GM18502 (cell line): ENCODE data around the gene CTNNA3.
"Not testable (repeated sequence)": the region's sequence is repeated elsewhere in the genome, so short reads cannot be mapped to it uniquely, and the experiment has no call there.

ENCODE experiments used
- ATAC-seq: cut with Tn5 transposase; IDR thresholded peaks from one replicate; pipeline ENCODE4 v1.9.1; 2021; ENCODE audit warnings: mild to moderate bottlenecking; ENCODE audit not compliant: unreplicated experiment, poor library complexity

CTNNA3 gene

DNA sequence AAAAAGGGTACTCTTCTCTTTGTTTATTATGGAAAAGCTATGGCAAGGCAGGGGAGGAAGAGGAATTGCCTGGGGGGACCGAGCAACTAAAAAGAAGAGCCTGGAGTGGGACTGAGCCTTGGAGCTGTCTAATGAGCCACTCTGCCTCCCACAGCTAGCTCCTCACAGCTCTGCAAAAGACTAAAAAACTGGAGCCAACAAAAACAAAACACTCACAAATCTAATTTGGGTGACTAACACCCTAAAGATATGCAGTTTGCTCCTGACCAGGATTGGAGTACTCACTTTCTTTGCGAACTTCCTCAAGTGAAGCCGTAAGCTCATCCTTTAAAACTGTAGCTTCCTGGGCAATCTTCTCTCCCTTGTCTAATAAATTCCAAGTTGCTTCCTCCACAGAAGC, 89.4 kb downstream of the CTNNA3 start:
- ATAC-seq, result no peak

DNA sequence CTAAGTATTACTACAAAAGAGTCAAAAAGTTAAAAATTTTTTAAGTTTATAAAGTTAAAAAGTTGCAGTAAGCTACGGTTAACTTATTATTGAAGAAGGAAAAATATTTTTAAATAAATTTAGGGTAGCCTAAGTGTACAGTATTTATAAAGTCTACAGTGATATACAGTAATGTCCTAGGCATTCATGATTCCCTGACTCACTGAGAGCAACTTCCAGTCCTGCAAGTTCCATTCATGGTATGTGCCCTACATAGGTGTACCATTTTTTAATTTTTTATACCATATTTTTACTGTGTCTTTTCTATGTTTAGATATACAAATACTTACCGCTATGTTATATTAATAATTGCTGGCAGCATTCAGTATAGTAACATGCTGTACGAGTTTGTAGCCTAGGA, 92.3 kb downstream of the CTNNA3 start:
- ATAC-seq, result no peak

DNA sequence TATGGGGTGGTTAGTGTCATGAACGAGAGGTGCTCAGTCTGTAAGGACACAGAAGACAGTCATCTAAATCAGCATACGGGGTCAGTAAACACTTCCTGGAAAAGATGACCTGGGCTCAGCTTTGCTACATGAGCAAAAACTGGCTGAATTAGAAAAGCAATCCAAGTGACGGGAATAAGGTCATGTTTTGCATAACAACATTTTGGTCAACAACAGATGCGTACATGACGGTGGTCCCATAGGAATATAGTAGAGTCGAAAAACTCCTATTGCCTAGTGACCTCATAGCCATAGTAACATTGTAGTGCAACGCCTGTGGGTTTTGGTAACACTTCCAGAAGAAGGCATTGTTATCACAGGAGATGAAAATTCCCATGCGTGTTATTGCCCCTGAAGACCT, 92.9 kb downstream of the CTNNA3 start:
- ATAC-seq, result no peak

DNA sequence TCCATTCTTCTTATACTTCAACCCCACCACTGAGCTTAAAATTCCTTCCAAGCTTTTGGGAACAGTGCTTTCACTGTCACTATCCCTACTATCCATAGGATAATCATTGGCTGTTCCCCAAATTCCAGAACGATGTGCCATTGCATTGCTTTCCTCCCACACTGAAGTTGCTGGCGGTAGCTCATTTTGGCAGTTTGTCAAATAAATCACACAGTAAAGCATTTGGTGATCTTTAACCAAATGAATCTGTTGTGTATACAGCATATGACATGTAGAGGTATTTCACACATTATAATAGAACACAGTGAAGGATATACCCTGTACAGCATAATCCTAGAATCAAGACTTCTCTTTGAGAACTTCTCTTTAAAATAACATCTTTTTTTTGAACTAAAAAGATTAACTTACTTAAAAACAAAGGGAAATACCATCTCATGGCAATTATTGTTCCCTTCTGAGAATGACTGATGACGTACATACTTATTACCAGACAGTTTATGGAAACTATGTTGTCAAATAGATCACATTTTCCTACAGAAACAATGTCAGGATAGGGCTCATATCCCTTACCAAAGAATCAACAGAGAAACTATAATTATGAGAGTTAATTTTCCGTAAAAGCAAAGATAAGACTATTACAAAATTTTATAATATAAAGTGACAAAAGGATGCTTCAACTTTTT, 93.6 kb downstream of the CTNNA3 start:
- no peak for ATAC-seq

DNA sequence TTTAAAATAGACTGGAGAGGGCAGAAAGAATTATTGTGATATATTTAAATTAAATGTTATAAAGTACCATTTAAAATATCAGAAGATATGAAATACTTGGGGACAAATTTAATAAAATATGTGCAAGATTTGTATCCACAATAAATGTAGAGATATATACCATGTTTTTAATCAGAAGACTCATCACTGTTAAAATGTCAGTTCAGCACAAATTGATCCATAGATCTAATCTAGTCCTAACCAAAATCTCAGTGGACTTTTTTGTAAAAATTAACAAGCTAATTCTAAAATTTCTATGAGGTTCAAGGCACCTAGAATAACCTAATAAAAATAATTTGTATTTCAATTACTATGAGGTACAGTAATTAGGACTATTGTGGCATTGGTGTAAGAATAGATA, 96.4 kb downstream of the CTNNA3 start:
- ATAC-seq, result no peak

DNA sequence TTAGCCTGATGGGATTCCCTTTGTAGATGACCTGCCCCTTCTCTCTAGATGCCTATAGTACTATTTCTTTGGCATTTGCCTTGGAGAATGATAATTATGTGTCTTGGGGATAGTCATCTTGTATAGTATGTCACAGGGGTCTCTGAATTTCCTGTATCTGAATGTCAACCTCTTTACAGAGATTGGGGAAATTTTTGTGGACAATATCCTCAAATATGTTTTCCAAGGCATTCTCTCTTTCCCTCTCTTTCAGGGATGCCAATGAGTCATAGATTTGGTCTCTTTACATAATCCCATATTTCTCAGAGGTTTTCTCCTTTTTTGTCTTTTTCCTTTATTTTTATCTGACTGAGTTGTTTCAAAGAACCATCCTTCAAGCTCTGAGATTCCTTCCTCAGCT, 99.4 kb downstream of the CTNNA3 start:
- ATAC-seq, result no peak

DNA sequence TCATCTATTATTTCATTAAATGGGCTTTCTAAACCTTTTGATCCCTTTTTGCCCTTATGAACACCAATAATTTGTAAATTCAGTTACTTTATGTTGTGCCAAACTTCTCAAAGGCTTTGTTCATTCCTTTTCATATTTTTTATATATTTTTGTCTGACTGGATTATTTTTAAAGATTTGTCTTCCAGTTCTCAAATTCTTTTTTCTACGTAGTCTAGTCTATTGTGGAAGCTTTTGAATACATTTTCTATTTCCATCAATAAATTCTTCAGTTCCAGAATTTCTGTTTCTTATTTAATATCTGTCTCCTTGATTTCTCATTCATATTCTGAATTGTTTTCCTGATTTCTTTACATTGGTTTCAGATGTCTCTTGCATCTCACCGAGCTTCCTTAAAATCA, 108.2 kb downstream of the CTNNA3 start:
- no peak for ATAC-seq

DNA sequence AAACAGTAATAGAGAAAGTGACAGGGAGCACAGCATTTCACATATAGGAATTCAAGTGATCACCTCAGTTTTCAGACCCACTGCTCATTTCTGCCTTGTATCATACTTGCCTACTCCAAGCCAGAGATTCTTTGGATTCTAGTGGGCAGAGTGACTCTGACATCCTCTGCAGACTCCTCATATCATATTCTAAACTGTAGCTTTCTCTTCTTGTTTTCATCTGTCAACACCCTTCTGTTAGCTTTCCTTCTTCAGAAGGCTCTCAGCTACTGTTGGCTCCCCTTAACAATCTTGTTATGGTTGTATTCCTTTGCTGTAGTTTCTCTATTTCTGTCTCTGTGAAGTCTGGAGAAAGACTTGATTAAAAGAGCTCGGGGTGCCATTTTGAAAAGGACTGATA, 120.5 kb downstream of the CTNNA3 start:
- no peak for ATAC-seq

DNA sequence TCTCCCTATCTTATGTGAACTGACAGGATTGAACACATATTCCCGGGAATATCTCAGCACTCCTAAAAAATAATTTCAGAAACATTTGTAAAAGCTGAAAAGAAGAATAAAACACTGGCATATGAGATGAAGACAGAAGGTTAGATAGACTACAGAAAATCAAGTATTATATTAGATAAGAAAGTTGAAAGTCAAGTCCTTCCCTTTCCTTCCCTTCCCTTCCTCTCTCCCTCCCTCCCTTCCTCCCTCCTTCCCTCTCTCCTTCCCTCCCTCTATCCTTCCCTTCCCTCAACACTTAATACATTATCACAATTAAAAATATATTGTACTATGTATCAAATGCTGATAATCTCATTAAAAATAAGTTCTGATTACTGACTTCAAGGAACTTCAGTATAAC, 122.5 kb downstream of the CTNNA3 start:
- no peak for ATAC-seq

DNA sequence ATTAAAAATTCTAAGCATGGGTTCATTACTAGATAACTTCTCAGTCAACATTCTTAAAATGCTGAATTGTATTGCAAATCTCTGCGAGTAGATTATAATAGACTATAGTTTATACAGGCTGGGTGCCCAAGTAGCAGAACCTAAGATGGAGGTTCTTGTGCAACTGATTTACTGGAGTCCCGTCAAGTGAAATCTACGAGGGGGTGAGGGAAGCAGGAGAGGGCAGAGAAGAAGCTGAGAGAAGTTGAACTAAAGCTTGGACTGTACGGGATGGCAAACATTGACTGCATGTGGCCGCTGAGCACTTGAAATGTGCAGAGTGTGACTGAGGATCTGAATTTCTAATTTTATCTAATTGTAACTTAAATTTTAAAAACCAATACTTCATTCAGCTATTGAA, 124.5 kb downstream of the CTNNA3 start:
- no peak for ATAC-seq

DNA sequence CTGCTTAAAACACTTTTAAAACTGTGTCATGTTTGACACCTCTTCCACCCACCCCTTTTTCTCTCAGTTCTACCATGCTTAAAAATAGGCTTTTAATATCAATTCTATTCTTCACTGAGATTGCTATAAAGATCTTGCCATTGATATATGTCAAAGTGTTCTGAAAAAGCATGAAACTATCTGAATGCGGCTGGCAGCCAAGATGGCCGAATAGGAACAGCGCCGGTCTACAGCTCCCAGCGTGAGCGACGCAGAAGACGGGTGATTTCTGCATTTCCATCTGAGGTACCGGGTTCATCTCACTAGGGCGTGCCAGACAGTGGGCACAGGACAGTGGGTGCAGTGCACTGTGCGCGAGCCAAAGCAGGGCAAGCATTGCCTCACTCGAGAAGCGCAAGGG, 137.7 kb downstream of the CTNNA3 start:
- not testable (repeated sequence) for ATAC-seq

DNA sequence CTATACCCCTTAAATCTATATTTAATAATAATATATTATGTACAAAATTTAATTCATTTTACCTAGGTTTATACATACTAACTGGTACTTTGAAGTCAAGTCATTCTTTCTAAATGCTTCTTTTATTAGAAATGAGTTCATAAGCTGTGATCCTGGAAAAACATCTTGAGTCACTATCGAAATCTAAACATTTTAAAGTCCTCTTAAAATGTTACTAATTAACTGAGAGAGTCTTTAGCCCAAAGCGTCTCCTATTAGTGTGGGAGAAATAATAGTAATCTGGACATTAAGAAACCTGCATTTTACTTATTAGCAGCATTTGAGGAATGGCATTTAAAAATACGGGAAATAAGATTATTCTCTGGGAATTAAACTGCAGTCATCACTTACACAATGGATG, 142.7 kb downstream of the CTNNA3 start:
- no peak for ATAC-seq

DNA sequence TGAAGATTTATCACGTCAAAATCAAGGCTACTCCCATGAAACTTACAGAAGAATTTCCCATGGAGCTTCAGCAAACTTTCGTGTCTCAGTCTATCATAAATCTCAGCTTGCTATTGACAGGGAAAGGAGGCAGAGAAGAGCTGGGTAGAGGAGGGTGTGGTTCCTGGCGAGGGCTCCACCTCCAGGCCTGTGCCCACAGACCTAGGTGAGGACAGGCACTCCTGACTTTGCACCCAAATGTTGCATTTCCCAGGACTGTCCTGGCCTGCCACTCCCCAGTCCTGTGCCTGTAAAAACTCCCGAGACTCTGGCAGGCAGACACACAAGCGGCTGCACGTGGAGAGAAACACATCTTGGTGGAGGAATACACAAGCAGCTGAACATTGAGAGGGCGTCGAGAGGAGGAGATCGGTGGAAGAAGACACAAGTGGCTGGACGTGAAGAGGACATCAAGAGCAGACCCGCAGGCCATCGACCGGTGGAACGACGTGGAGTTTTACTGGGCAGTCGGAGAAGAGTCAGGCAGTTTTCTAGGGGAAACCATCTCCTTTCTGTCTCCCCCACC, 145.1 kb downstream of the CTNNA3 start:
- no peak for ATAC-seq

DNA sequence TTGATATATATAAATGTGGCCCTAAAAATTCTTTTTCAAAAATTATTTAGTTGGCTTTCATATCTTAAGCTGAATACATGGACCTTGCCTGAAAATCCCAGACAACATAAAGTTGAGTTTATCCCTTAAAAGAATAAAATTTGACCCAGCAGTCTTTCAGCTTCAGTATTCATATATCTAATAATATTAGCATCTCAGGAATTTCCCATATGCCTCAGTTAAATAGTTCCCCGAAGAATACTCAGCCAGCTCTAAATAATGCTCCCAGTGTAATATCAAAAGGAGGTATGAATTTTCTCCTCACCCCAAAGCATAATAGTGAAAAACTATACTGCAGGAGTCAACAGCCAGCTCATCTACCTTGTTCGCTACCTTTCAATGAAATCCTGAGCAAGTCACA, 145.9 kb downstream of the CTNNA3 start:
- no peak for ATAC-seq

DNA sequence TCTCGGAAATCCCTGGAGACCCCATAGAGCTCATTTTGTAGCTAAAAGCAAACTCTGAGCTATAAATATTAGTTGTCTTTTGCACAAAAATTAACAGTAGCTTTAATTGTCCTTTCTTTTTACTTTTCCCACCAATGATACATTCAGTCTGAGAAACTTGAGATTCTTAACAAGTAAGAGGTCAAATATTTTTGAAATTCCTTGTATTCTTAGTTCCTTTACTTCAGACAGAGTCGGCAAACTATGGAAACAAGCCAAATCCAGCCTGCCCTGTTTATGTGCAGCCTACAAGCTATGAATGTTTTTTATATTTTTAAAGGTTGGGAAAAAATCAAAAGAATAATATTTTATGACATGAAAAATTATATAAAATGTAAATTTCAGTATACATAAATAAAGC, 146.6 kb downstream of the CTNNA3 start:
- ATAC-seq, result no peak

DNA sequence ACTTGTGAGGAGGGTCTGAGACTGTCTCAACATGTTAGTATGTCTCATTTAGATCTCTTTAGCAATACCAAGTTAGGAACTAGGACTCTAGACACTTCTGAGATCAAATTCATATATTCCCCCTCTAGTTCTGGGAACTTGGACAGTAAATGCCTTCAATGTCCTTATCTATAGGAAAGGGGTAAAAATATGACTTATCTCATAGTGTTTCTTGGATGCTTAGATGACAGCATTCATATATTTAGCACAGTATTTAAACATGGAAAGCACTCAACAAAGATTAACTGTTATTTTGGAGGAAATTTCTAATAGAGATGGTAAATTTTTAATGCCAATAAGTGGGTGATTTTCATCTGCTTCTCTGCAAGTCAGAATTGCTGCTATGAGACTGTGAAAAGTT, 154.6 kb downstream of the CTNNA3 start:
- no peak for ATAC-seq

DNA sequence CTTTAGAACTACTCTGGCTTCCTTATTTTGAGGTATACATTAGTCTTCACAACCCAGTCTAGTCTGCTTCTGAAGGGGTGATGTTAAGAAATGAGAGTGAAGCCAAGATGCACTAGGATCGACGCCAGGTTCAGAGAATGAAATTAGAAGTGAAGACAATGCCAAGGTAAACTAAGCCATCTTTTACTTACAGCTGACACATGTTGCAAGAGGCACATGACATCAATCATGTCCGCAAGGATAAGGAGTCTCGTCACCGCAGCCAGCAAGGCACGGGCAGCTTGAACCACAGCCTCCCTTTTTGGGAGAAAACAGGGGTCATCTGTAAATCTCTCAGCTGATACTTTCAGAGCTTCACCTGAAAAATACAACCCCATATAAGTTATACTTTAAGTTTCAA, 156.7 kb downstream of the CTNNA3 start:
- no peak for ATAC-seq

DNA sequence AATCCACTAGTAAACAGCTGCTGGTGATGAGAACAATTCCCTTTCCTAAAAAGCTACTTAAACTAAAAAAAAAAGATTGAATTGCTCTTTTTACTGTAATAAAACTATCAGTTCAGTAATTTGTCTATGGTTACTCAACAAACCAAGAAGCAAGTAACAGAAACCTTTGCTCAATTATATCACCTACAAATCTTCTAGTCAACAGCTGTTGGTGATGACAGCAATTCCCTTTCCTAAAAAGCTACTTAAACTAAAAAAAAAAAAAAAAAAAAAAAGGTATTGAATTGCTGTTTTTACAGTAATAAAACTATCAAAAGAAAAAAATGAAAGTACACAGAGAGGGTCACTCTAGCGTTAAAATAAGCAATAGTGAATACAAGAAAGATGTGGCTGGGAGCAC, 158.1 kb downstream of the CTNNA3 start:
- ATAC-seq, result no peak

DNA sequence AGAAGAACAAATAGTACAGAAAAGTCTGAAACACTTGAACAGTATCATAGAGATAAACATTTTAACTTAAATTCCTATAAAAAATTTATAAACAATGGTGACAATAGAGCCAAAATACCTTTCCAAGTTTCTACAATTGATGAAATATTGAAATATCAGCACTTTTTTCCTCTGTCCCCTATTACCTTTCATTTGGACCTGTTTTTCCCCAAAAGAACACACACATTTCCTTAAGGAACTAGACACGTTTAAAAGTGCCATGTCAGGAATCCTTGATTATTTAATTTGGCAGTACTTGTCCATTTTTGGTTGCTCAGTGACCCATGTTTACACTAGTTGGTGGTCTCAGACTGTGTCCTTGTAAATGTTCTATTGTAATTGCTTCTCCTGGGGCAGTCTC, 162.6 kb downstream of the CTNNA3 start:
- no peak for ATAC-seq

DNA sequence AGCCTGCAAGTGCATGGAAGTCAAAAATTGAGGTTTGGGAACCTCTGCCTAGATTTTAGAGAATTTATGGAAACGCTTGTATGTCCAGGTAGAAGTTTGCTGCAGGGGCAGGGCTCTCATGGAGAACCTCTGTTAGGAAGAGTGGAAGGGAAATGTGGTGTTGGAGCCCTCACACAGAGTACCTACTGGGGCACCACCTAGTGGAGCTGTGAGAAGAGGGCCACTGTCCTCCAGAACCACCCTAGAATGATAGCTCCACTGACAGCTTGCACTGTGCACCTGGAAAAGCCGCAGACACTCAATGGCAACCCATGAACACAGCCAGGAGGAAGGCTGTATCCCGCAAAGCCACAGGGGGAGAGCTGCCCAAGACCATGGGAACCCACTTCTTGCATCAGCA, 165.0 kb downstream of the CTNNA3 start:
- not testable (repeated sequence) for ATAC-seq

DNA sequence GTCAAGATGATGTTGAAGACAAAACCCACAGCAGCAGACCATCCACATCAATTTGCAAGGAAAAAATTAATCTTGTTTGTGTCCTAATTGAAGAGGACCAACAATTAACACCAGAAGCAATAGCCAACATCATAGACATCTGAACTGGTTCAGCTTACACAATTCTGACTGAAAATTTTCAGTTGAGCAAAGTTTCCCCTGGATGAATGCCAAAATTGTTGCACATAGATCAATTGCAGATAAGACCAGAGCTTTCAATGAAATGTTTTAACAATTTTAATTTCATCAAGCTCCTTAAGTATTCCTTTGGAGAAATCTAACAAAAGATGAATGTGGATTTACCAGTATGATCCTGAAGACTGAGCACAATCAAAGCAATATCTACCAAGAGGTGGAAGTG, 168.6 kb downstream of the CTNNA3 start:
- ATAC-seq, result no peak

DNA sequence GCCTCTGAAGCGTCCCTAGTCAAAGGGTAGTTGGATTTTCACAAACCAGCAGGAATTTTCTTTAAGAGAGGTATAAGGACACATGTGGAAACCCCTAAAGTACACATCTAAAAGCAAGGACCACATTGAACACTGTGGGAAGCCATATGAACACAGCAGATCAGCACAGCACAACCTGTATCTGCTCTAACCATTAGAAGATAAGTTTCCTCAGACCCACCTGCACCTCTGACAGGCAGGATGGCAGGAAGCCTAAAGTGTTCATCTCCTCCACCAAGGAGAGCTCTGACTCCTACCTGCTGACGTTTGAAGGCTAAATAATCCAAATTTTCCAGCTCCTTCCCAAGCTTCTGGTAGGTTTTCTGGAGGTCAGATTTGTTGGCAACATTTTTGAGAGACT, 174.4 kb downstream of the CTNNA3 start:
- no peak for ATAC-seq
